A549 (cell line): ENCODE data around the gene FDPS. TPM values are rescaled to one million over a fixed set of nuclear protein-coding genes. Genes with fewer than 3 reads are reported as not detected.

Source experiments
- ATAC-seq, 2 experiments: fragments of 200-7000 bp in 1 of 2; fragments of >200 bp in 1 of 2; cut with Nextera tagmentation in 1 of 2; cut with Tn5 transposase in 1 of 2; 3 replicates each; pipeline versions ENCODE4 v1.8.0 to v1.9.1; 2018 to 2020; ENCODE audit warnings: mild to moderate bottlenecking in 1 of 2, moderate library complexity in 1 of 2
- CTCF ChIA-PET: fragments of 300-600 bp; sonication (Branson Sonifier 250); formaldehyde crosslinking; extraction: SDS; loops from one replicate; lab custom pipeline; 2021; ENCODE audit warnings: antibody characterized with exemption, inconsistent platforms; lab: Yijun Ruan, JAX
- POLR2A ChIA-PET: fragments of 350-600 bp; formaldehyde crosslinking; extraction: SDS; loops from one replicate; lab custom pipeline; 2021; ENCODE audit warnings: antibody characterized with exemption, inconsistent platforms; lab: Yijun Ruan, JAX
- DNase-seq, 2 experiments: peaks; one replicate each; pipeline versions ENCODE4 v3.0.0 to v3.0.0-alpha.2; 2011 to 2016; ENCODE audit warnings: low read depth in 1 of 2, low spot score in 1 of 2
- FAIRE-seq: peaks from 2 replicates; lab custom pipeline; 2011; peaks lifted over from hg19 to GRCh38; lab: Jason Lieb, UNC
- H3K27ac ChIP-seq, 2 experiments: fragments of >200 bp; sonication (Bioruptor Twin); formaldehyde crosslinking; 3 replicates each; pipeline ENCODE4 v1.5.1; 2016 to 2017
- H3K4me1 ChIP-seq: fragments of >200 bp; sonication (Bioruptor Twin); formaldehyde crosslinking; 3 replicates; pipeline ENCODE4 v1.6.1; 2016
- H3K4me2 ChIP-seq: fragments of >200 bp; sonication (Bioruptor Twin); formaldehyde crosslinking; 3 replicates; pipeline ENCODE4 v1.6.1; 2016
- H3K4me3 ChIP-seq: fragments of >200 bp; sonication (Bioruptor Twin); formaldehyde crosslinking; 3 replicates; pipeline ENCODE4 v1.5.1; 2016
- H3K9me3 ChIP-seq: fragments of >200 bp; sonication (Bioruptor Twin); formaldehyde crosslinking; 3 replicates; pipeline ENCODE4 v1.6.1; 2016
- BCL3 ChIP-seq: fragments of >200 bp; sonication (Bioruptor Twin); formaldehyde crosslinking; IDR thresholded peaks from 3 replicates; pipeline ENCODE4 v1.6.1; 2016
- BHLHE40 ChIP-seq: IDR thresholded peaks from 2 replicates; pipeline ENCODE4 v1.6.1; 2012; ENCODE audit warnings: low read depth, low read length, inconsistent platforms
- EHF ChIP-seq: fragments of 250-450 bp; sonication (Bioruptor Pico); IDR thresholded peaks from 2 replicates; pipeline ENCODE4 v1.5.0; 2020; ENCODE audit warnings: mild to moderate bottlenecking
- FOXS1 ChIP-seq: fragments of 250-450 bp; sonication (Bioruptor Pico); IDR thresholded peaks from 2 replicates; pipeline ENCODE4 v1.5.0; 2020; ENCODE audit warnings: mild to moderate bottlenecking, moderate library complexity
- HMGXB4 ChIP-seq: fragments of 250-450 bp; sonication (Bioruptor Pico); IDR thresholded peaks from 2 replicates; pipeline ENCODE4 v1.5.0; 2021; ENCODE audit warnings: mild to moderate bottlenecking, moderate library complexity, borderline replicate concordance
- JUN ChIP-seq, 2 experiments: fragments of >200 bp; sonication (Bioruptor Twin); formaldehyde crosslinking; IDR thresholded peaks; 2 replicates in 1 of 2; 3 replicates in 1 of 2; pipeline ENCODE4 v1.6.1; 2016 to 2017
- KDM5A ChIP-seq: fragments of 200-600 bp; sonication (generic); IDR thresholded peaks from 2 replicates; pipeline ENCODE4 v1.6.1; 2016; ENCODE audit warnings: antibody characterized with exemption, mild to moderate bottlenecking
- MAZ ChIP-seq: fragments of 150-350 bp; IDR thresholded peaks from 2 replicates; pipeline ENCODE4 v1.6.1; 2014; ENCODE audit warnings: antibody characterized with exemption, low read depth, low read length, borderline replicate concordance
- MYC ChIP-seq: IDR thresholded peaks from 2 replicates; pipeline ENCODE4 v1.6.1; 2012; ENCODE audit warnings: mild to moderate bottlenecking, inconsistent platforms, low read length, improper control_type of control experiment, borderline replicate concordance
- NFE2L2 ChIP-seq: fragments of 150-350 bp; conservative IDR thresholded peaks from 2 replicates; pipeline ENCODE4 v1.6.1; 2014; ENCODE audit warnings: low read length
- PHF8 ChIP-seq: fragments of 200-600 bp; sonication (generic); IDR thresholded peaks from 2 replicates; pipeline ENCODE4 v1.6.1; 2016; ENCODE audit warnings: low read depth, mild to moderate bottlenecking, antibody characterized with exemption, moderate library complexity, borderline replicate concordance
- RAD21 ChIP-seq, 2 experiments: fragments of >200 bp in 1 of 2; sonication (Bioruptor Twin) in 1 of 2; formaldehyde crosslinking in 1 of 2; IDR thresholded peaks in 1 of 2; conservative IDR thresholded peaks in 1 of 2; 2 replicates in 1 of 2; 3 replicates in 1 of 2; pipeline ENCODE4 v1.6.1; 2012 to 2018; ENCODE audit warnings: inconsistent platforms in 1 of 2
- RFX5 ChIP-seq: fragments of 450-650 bp; IDR thresholded peaks from 2 replicates; pipeline ENCODE4 v1.7.1; 2014; ENCODE audit warnings: antibody characterized with exemption, mild to moderate bottlenecking, moderate library complexity
- SMC3 ChIP-seq: fragments of >200 bp; sonication (Bioruptor Twin); formaldehyde crosslinking; IDR thresholded peaks from 3 replicates; pipeline ENCODE4 v1.6.1; 2018; ENCODE audit warnings: inconsistent platforms
- TP53 ChIP-seq: fragments of 250-450 bp; sonication (Bioruptor Pico); IDR thresholded peaks from 2 replicates; pipeline ENCODE4 v1.5.0; 2021; ENCODE audit warnings: mild to moderate bottlenecking, moderate library complexity
- ZC3H11A ChIP-seq: fragments of 450-650 bp; IDR thresholded peaks from 2 replicates; pipeline ENCODE4 v1.6.1; 2014; ENCODE audit warnings: antibody characterized with exemption, mild to moderate bottlenecking
- WGBS: methylation state at CpG from one replicate; pipeline ENCODE4 v1.1.6; 2017; ENCODE audit errors: missing lambda C conversion rate; 5-methylcytosine and 5-hydroxymethylcytosine counted together
- polyA plus RNA-seq, 4 experiments: library from polyadenylated mRNA; depleted of rRNA in 3 of 4; stranded (reverse); fragments of >200 nt; fragmentation: RNase III in 1 of 4; extraction: RNeasy Plus Mini Kit Qiagen cat#74134 plus additional on column Dnase treatment in 1 of 4; gene quantifications; 2 replicates in 3 of 4; 3 replicates in 1 of 4; pipeline ENCODE4 v1.2.3, GENCODE V29; 2011 to 2017
- TF ChIP-seq, protein P1 (sequence below): fragments of >200 bp; sonication (Bioruptor Twin); formaldehyde crosslinking; IDR thresholded peaks from 3 replicates; pipeline ENCODE4 v1.5.1; 2016
- TF ChIP-seq, protein P2 (sequence below): IDR thresholded peaks from 2 replicates; pipeline ENCODE4 v1.6.1; 2012
- TF ChIP-seq, protein P3 (sequence below): IDR thresholded peaks from 2 replicates; pipeline ENCODE4 v1.6.1; 2012; ENCODE audit warnings: low read depth, borderline replicate concordance

The FDPS gene
- polyA plus RNA-seq, 2 of the 4 experiments (the other 2 are of a cell fraction) = 148 to 228 TPM

DNA sequence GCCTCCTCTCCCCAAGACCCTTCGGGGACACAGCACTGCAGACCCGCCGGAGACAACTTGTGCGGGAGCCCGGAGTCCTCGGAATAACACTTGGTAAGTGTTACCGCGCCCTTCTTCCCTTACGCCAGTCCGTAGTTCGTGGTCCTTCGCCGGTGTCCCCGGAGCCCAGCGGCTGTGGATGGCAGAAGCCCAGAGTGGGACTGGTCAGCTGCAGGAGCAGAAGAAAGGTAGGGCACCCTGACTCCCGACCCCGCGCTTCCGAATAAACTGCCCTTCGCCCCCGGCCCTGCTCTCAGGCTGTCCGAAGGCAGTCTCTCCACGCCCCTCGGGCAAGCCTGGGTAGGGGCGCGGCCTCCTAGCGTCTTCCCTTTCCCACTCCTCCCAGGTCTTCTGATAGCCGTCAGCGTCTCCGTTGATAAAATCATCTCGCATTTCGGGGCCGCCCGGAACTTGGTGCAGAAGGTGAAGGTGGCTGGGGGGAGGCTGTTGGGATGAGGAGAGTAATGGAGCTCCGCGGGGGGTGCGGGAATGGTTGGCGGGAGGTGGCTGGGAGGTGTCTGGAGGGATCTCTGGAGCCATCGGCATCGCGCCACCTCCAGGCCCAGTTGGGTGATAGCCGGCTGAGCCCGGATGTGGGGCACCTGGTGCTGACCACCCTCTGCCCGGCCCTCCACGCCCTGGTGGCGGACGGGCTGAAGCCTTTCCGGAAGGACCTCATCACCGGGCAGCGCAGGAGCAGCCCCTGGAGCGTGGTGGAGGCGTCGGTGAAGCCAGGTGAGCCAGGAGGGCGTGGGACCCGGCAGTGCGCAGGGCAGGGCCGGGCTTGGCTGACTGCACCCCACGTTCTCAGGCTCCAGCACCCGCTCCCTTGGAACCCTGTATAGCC lies 16.3 kb downstream of the FDPS start:
- peak; percentile 72 to 88 for DNase-seq
- peak overlapping the region; percentile 94 to 98 for H3K27ac ChIP-seq
- H3K9me3 ChIP-seq = no peaks in the 10 kb centered on the region
- H3K4me3 ChIP-seq = peak overlapping the region; percentile 71
- WGBS = 11% methylated on average over 35 of the region's 59 CpGs
- ATAC-seq = peak; percentile 55 to 60
- FAIRE-seq = no peak
- peak overlapping the region; percentile 80 for H3K4me2 ChIP-seq
- CTCF ChIA-PET = interaction anchor here (0.6 to 7.7 kb wide), 19 partner anchors 15 to 324 kb away, joined by 3 to 149 read pairs (median 11); partner anchors contain the start of genes CLK2, FDPS, KRTCAP2 and MTX1
- TF ChIP-seq SMC3 (peak; percentile 41; the same call in 2 of the 3 replicates), BHLHE40 (no peak), FOXS1 (CRISPR knock-in tag) (no peak), EHF (CRISPR knock-in tag) (no peak), RAD21 (conservative IDR thresholded peaks at IDR 0.05 in 1 of 2, IDR thresholded peaks at IDR 0.05 in 1 of 2) (peak in 1 of 2 experiments; percentile 14; a peak in 3 of 5 replicates), HMGXB4 (CRISPR knock-in tag) (no peak), PHF8 (peak; percentile 75; the same call in 1 of the 2 replicates)
- TF ChIP-seq, protein P1, sequence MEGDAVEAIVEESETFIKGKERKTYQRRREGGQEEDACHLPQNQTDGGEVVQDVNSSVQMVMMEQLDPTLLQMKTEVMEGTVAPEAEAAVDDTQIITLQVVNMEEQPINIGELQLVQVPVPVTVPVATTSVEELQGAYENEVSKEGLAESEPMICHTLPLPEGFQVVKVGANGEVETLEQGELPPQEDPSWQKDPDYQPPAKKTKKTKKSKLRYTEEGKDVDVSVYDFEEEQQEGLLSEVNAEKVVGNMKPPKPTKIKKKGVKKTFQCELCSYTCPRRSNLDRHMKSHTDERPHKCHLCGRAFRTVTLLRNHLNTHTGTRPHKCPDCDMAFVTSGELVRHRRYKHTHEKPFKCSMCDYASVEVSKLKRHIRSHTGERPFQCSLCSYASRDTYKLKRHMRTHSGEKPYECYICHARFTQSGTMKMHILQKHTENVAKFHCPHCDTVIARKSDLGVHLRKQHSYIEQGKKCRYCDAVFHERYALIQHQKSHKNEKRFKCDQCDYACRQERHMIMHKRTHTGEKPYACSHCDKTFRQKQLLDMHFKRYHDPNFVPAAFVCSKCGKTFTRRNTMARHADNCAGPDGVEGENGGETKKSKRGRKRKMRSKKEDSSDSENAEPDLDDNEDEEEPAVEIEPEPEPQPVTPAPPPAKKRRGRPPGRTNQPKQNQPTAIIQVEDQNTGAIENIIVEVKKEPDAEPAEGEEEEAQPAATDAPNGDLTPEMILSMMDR = peak; percentile 51
- TF ChIP-seq, protein P2, sequence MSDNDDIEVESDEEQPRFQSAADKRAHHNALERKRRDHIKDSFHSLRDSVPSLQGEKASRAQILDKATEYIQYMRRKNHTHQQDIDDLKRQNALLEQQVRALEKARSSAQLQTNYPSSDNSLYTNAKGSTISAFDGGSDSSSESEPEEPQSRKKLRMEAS = peak; percentile 46; the same call in 1 of the 2 replicates
- TF ChIP-seq, protein P3, sequence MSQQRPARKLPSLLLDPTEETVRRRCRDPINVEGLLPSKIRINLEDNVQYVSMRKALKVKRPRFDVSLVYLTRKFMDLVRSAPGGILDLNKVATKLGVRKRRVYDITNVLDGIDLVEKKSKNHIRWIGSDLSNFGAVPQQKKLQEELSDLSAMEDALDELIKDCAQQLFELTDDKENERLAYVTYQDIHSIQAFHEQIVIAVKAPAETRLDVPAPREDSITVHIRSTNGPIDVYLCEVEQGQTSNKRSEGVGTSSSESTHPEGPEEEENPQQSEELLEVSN = no peak; the same call in 1 of the 2 replicates
- peaks cover 20% of the 10 kb centered on the region for H3K4me1 ChIP-seq
- POLR2A ChIA-PET = interaction anchor here (0.7 to 2.1 kb wide), 2 partner anchors 17 to 74 kb away, joined by 4 to 10 read pairs; no protein-coding TSS in a partner anchor

- TF ChIP-seq JUN (IDR thresholded peaks at IDR 0.05) = no peak
- no peak for TF ChIP-seq RAD21 (conservative IDR thresholded peaks at IDR 0.05 in 1 of 2, IDR thresholded peaks at IDR 0.05 in 1 of 2)
- no peak for TF ChIP-seq BCL3
- TF ChIP-seq NFE2L2 = no peak
- no peak for TF ChIP-seq ZC3H11A
- TF ChIP-seq RFX5 = no peak
- TF ChIP-seq KDM5A = no peak
- no peak for TF ChIP-seq TP53 (CRISPR knock-in tag)
- no peak for TF ChIP-seq MAZ
- TF ChIP-seq MYC = no peak
- Histone ChIP-seq H3K4me3 (peak overlapping the region; percentile 71), H3K27ac (peak overlapping the region; percentile 94 to 98), H3K9me3 (no peaks in the 10 kb centered on the region), H3K4me1 (peaks cover 20% of the 10 kb centered on the region), H3K4me2 (peak overlapping the region; percentile 80)
- 83% methylated on average over 6 of the region's 6 CpGs for WGBS
- DNase-seq (no peak), FAIRE-seq (no peak), ATAC-seq (no peak)
- ChIA-PET POLR2A (no interaction called here), CTCF (interaction anchor here (1.3 to 7.7 kb wide), 9 partner anchors 14 to 266 kb away, joined by 3 to 149 read pairs (median 26); partner anchors contain the start of gene FDPS)
Observed at GRCh38 chr1:155325603-155325893, 16.9 kb downstream of the FDPS start.
